Hippocampal formation (tissue), 2 donors: ENCODE results near the gene FSTL5.

Experiments
- DNase-seq, 2 donors: peaks; one replicate each; lab custom pipeline; 2025; lab: John Stamatoyannopoulos, UW

FSTL5 gene

GRCh38 chr4:161577579-161578301, 586.1 kb downstream of the FSTL5 start:
- DNase-seq = no peak

- DNase-seq = no peak
Observed at GRCh38 chr4:161573836-161574235, 590.0 kb downstream of the FSTL5 start.

GRCh38 chr4:161564230-161564834, 599.5 kb downstream of the FSTL5 start:
- peak in 1 of 2 donors; percentile 16 for DNase-seq

- no peak for DNase-seq
Observed at GRCh38 chr4:161555689-161556660, 607.8 kb downstream of the FSTL5 start.

- DNase-seq = no peak
Observed at GRCh38 chr4:161554372-161554990, 609.3 kb downstream of the FSTL5 start.

- DNase-seq = no peak
Observed at GRCh38 chr4:161546902-161547301, 616.9 kb downstream of the FSTL5 start.

- no peak for DNase-seq
Observed at GRCh38 chr4:161540265-161540664, 623.5 kb downstream of the FSTL5 start.

- DNase-seq = no peak
Observed at GRCh38 chr4:161538941-161539340, 624.9 kb downstream of the FSTL5 start.

- no peak for DNase-seq
Observed at GRCh38 chr4:161530710-161531109, 633.1 kb downstream of the FSTL5 start.

- DNase-seq = no peak
Observed at GRCh38 chr4:161525121-161525520, 638.7 kb downstream of the FSTL5 start.

- peak in 1 of 2 donors; percentile 2 for DNase-seq
Observed at GRCh38 chr4:161522031-161522430, 641.8 kb downstream of the FSTL5 start.

- no peak for DNase-seq
Observed at GRCh38 chr4:161519611-161520010, 644.2 kb downstream of the FSTL5 start.

- no peak for DNase-seq
Observed at GRCh38 chr4:161517941-161518340, 645.9 kb downstream of the FSTL5 start.

- DNase-seq = no peak
Observed at GRCh38 chr4:161505141-161505540, 658.7 kb downstream of the FSTL5 start.

GRCh38 chr4:161498155-161498554, 665.6 kb downstream of the FSTL5 start:
- no peak for DNase-seq

GRCh38 chr4:161486461-161486860, 677.3 kb downstream of the FSTL5 start:
- DNase-seq = no peak

GRCh38 chr4:161466316-161466715, 697.5 kb downstream of the FSTL5 start:
- DNase-seq = no peak

- no peak for DNase-seq
Observed at GRCh38 chr4:161463436-161463835, 700.4 kb downstream of the FSTL5 start.

- DNase-seq = no peak
Observed at GRCh38 chr4:161457906-161458305, 705.9 kb downstream of the FSTL5 start.

- no peak for DNase-seq
Observed at GRCh38 chr4:161457311-161457710, 706.5 kb downstream of the FSTL5 start.

- no peak for DNase-seq
Observed at GRCh38 chr4:161454860-161455259, 708.9 kb downstream of the FSTL5 start.

GRCh38 chr4:161448550-161449180, 715.1 kb downstream of the FSTL5 start:
- DNase-seq = no peak
